KBM-7 (cell line): ENCODE results near the gene POLR1A.

Experiments used
- DNase-seq: peaks from one replicate; pipeline ENCODE4 v3.0.0-alpha.2; 2015
- in situ Hi-C: fragments of 300-500 bp; cut with MboI; formaldehyde crosslinking; loops from 2 replicates; pipeline ENCODE4 v1.14.3; 2020; ENCODE audit warnings: low sequenced_read_pairs, low pct_unique_long_range_greater_than_20kb, mixed read lengths

Gene POLR1A

GRCh38 chr2:86012007-86012712 lies 93.5 kb downstream of the POLR1A start:
- in situ Hi-C loops: no loop called here
- no peak for DNase-seq

- no peak for DNase-seq
- in situ Hi-C loops: no loop called here
Measured at GRCh38 chr2:86011449-86011941, 94.2 kb downstream of the POLR1A start.

GRCh38 chr2:86010083-86010482 lies 95.6 kb downstream of the POLR1A start:
- in situ Hi-C loops: no loop called here
- no peak for DNase-seq

GRCh38 chr2:86006524-86006923 lies 99.2 kb downstream of the POLR1A start:
- in situ Hi-C loops: no loop called here
- no peak for DNase-seq

GRCh38 chr2:86003967-86004366 lies 101.7 kb downstream of the POLR1A start:
- in situ Hi-C loops: no loop called here
- DNase-seq: no peak

GRCh38 chr2:86003104-86003503 lies 102.6 kb downstream of the POLR1A start:
- in situ Hi-C loops: no loop called here
- DNase-seq: no peak

- in situ Hi-C loops: no loop called here
- no peak for DNase-seq
Measured at GRCh38 chr2:86002375-86002774, 103.3 kb downstream of the POLR1A start.

- in situ Hi-C loops: no loop called here
- no peak for DNase-seq
Measured at GRCh38 chr2:86001326-86001725, 104.4 kb downstream of the POLR1A start.

GRCh38 chr2:86000938-86001312 lies 104.8 kb downstream of the POLR1A start:
- in situ Hi-C loops: no loop called here
- DNase-seq: no peak

GRCh38 chr2:86000131-86000937 lies 105.4 kb downstream of the POLR1A start:
- peak; percentile 71 for DNase-seq
- in situ Hi-C loops: no loop called here

GRCh38 chr2:85999061-85999831 lies 106.4 kb downstream of the POLR1A start:
- in situ Hi-C loops: no loop called here
- DNase-seq: peak; percentile 69

GRCh38 chr2:85998071-85998991 lies 107.4 kb downstream of the POLR1A start:
- in situ Hi-C loops: no loop called here
- DNase-seq: no peak

GRCh38 chr2:85997017-85997970 lies 108.4 kb downstream of the POLR1A start:
- DNase-seq: no peak
- in situ Hi-C loops: no loop called here

- DNase-seq: no peak
- in situ Hi-C loops: no loop called here
Measured at GRCh38 chr2:85996591-85996990, 109.1 kb downstream of the POLR1A start.

- in situ Hi-C loops: no loop called here
- no peak for DNase-seq
Measured at GRCh38 chr2:85995648-85996529, 109.8 kb downstream of the POLR1A start.

- DNase-seq: no peak
- in situ Hi-C loops: no loop called here
Measured at GRCh38 chr2:85994897-85995647, 110.6 kb downstream of the POLR1A start.
